Measurements from ENCODE around the gene ATP2C1. TPM values are rescaled to one million over a fixed set of nuclear protein-coding genes. Genes with fewer than 3 reads are reported as not detected.
A peak's percentile ranks its signal among the peaks of the same experiment; 100 is the strongest.

ATP2C1 gene
- total and polyA plus RNA-seq, 2 experiments from 2014 or later: 28.1 to 75.7 TPM

- TF ChIP-seq EZH2phosphoT487 (IDR thresholded peaks at IDR 0.05; ENCODE audit: unreplicated experiment) (no peak), JUNB (IDR thresholded peaks at IDR 0.05; ENCODE audit: unreplicated experiment) (no peak), ZNF331 (CRISPR knock-in tag; IDR thresholded peaks at IDR 0.05; ENCODE audit: low read depth) (no peak), CREB1 (CRISPR knock-in tag; IDR thresholded peaks at IDR 0.05; ENCODE audit: low read depth) (no peak), STAT1 (IDR thresholded peaks at IDR 0.05; ENCODE audit: unreplicated experiment) (no peak), ZNF114 (CRISPR knock-in tag; IDR thresholded peaks at IDR 0.05) (no peak)
- TF ChIP-seq, protein P1, sequence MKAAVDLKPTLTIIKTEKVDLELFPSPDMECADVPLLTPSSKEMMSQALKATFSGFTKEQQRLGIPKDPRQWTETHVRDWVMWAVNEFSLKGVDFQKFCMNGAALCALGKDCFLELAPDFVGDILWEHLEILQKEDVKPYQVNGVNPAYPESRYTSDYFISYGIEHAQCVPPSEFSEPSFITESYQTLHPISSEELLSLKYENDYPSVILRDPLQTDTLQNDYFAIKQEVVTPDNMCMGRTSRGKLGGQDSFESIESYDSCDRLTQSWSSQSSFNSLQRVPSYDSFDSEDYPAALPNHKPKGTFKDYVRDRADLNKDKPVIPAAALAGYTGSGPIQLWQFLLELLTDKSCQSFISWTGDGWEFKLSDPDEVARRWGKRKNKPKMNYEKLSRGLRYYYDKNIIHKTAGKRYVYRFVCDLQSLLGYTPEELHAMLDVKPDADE (IDR thresholded peaks at IDR 0.05): no peak
Measured at GRCh38 chr3:130897316-130897715, 3.4 kb downstream of the ATP2C1 start (continued).

GRCh38 chr3:130900959-130901358, 7.1 kb downstream of the ATP2C1 start:
- Histone ChIP-seq H3K4me3 (no peak overlapping the region), H3F3A (replicated peaks; ENCODE audit: low read depth) (no peaks in the 10 kb centered on the region), H4K20me1 (replicated peaks; ENCODE audit: insufficient read depth) (peaks cover 54% of the 10 kb centered on the region), H3K36me3 (ENCODE audit: insufficient read depth) (no peaks in the 10 kb centered on the region), H3K27me3 (ENCODE audit: insufficient read depth) (no peaks in the 10 kb centered on the region), H3K79me2 (replicated peaks; ENCODE audit: insufficient read depth) (peaks cover 100% of the 10 kb centered on the region), H2AFZ (no peak overlapping the region), H3K4me2 (0 out of 2 replicates have a peak overlapping the region, but pooled peaks have one; percentile 2), H3K4me1 (ENCODE audit: insufficient read depth) (peaks cover 55% of the 10 kb centered on the region), H3K27ac (ENCODE audit: low read depth) (no peak overlapping the region), H3K9me2 (ENCODE audit: insufficient read depth) (no peaks in the 10 kb centered on the region)
- no peaks in the 10 kb centered on the region for H3K36me3 Mint-ChIP-seq (ENCODE audit: low read depth)
- no peak overlapping the region for H3K4me3 Mint-ChIP-seq
- no peaks in the 10 kb centered on the region for H3K27me3 Mint-ChIP-seq (ENCODE audit: insufficient read depth, low read depth, poor library complexity)
- ATAC-seq (no peak), DNase-seq (ENCODE audit: low spot score) (no peak)
- peaks cover 56% of the 10 kb centered on the region for H3K4me1 Mint-ChIP-seq
- no peak overlapping the region for H3K27ac Mint-ChIP-seq
- H3K9me3 Mint-ChIP-seq: no peaks in the 10 kb centered on the region
- TF ChIP-seq, protein P2, sequence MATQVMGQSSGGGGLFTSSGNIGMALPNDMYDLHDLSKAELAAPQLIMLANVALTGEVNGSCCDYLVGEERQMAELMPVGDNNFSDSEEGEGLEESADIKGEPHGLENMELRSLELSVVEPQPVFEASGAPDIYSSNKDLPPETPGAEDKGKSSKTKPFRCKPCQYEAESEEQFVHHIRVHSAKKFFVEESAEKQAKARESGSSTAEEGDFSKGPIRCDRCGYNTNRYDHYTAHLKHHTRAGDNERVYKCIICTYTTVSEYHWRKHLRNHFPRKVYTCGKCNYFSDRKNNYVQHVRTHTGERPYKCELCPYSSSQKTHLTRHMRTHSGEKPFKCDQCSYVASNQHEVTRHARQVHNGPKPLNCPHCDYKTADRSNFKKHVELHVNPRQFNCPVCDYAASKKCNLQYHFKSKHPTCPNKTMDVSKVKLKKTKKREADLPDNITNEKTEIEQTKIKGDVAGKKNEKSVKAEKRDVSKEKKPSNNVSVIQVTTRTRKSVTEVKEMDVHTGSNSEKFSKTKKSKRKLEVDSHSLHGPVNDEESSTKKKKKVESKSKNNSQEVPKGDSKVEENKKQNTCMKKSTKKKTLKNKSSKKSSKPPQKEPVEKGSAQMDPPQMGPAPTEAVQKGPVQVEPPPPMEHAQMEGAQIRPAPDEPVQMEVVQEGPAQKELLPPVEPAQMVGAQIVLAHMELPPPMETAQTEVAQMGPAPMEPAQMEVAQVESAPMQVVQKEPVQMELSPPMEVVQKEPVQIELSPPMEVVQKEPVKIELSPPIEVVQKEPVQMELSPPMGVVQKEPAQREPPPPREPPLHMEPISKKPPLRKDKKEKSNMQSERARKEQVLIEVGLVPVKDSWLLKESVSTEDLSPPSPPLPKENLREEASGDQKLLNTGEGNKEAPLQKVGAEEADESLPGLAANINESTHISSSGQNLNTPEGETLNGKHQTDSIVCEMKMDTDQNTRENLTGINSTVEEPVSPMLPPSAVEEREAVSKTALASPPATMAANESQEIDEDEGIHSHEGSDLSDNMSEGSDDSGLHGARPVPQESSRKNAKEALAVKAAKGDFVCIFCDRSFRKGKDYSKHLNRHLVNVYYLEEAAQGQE (IDR thresholded peaks at IDR 0.05; ENCODE audit: unreplicated experiment): no peak
- no peak for TF ChIP-seq EZH2 (IDR thresholded peaks at IDR 0.05; ENCODE audit: low read depth, unreplicated experiment)
- no peak for TF ChIP-seq CTCF (conservative IDR thresholded peaks at IDR 0.05; ENCODE audit: low read depth in 2 of 2)
- no peak for TF ChIP-seq STAT1 (IDR thresholded peaks at IDR 0.05; ENCODE audit: unreplicated experiment)
- no peak for TF ChIP-seq POLR2AphosphoS5 (IDR thresholded peaks at IDR 0.05; ENCODE audit: low read depth)
- TF ChIP-seq NANOG (IDR thresholded peaks at IDR 0.05; ENCODE audit: borderline replicate concordance): no peak
- no peak for TF ChIP-seq ZNF114 (CRISPR knock-in tag; IDR thresholded peaks at IDR 0.05)
- TF ChIP-seq ZNF462 (CRISPR knock-in tag; IDR thresholded peaks at IDR 0.05): no peak
- no peak for TF ChIP-seq JUNB (IDR thresholded peaks at IDR 0.05; ENCODE audit: unreplicated experiment)
- TF ChIP-seq CREB1 (CRISPR knock-in tag; IDR thresholded peaks at IDR 0.05; ENCODE audit: low read depth): no peak
- no peak for TF ChIP-seq EZH2phosphoT487 (IDR thresholded peaks at IDR 0.05; ENCODE audit: unreplicated experiment)
- no peak for TF ChIP-seq ZNF331 (CRISPR knock-in tag; IDR thresholded peaks at IDR 0.05; ENCODE audit: low read depth)

All from GM23338 (cell line).